ENCODE data around the gene TMEM132D. TPM values are rescaled to one million over a fixed set of nuclear protein-coding genes. Genes with fewer than 3 reads are reported as not detected.

TMEM132D gene
- total and polyA plus RNA-seq, 2 of the 8 experiments (the other 6 are each of a cell fraction or from before 2014, with no cell fraction given), result 3.5 to 10.1 TPM

DNA sequence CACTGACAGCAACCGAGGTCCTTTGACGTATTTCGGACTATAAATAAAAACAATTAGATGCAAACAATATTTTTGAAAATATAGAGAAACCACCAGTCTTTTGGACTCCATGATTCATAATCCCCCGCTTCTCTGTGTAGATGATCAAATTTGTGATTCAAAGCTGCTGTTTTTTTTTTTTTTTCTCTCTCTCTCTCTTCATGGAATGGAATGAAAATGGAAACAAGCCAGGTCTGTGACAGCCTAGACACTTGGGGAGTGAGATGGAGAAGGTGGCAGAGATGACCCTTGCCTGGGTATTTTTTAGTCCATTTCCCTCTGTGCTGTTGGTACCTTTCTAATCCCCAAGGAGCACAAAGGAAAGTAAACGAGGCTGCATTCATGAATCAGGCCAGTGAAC, 802.0 kb downstream of the TMEM132D start (continued):
- TF ChIP-seq, protein P1, sequence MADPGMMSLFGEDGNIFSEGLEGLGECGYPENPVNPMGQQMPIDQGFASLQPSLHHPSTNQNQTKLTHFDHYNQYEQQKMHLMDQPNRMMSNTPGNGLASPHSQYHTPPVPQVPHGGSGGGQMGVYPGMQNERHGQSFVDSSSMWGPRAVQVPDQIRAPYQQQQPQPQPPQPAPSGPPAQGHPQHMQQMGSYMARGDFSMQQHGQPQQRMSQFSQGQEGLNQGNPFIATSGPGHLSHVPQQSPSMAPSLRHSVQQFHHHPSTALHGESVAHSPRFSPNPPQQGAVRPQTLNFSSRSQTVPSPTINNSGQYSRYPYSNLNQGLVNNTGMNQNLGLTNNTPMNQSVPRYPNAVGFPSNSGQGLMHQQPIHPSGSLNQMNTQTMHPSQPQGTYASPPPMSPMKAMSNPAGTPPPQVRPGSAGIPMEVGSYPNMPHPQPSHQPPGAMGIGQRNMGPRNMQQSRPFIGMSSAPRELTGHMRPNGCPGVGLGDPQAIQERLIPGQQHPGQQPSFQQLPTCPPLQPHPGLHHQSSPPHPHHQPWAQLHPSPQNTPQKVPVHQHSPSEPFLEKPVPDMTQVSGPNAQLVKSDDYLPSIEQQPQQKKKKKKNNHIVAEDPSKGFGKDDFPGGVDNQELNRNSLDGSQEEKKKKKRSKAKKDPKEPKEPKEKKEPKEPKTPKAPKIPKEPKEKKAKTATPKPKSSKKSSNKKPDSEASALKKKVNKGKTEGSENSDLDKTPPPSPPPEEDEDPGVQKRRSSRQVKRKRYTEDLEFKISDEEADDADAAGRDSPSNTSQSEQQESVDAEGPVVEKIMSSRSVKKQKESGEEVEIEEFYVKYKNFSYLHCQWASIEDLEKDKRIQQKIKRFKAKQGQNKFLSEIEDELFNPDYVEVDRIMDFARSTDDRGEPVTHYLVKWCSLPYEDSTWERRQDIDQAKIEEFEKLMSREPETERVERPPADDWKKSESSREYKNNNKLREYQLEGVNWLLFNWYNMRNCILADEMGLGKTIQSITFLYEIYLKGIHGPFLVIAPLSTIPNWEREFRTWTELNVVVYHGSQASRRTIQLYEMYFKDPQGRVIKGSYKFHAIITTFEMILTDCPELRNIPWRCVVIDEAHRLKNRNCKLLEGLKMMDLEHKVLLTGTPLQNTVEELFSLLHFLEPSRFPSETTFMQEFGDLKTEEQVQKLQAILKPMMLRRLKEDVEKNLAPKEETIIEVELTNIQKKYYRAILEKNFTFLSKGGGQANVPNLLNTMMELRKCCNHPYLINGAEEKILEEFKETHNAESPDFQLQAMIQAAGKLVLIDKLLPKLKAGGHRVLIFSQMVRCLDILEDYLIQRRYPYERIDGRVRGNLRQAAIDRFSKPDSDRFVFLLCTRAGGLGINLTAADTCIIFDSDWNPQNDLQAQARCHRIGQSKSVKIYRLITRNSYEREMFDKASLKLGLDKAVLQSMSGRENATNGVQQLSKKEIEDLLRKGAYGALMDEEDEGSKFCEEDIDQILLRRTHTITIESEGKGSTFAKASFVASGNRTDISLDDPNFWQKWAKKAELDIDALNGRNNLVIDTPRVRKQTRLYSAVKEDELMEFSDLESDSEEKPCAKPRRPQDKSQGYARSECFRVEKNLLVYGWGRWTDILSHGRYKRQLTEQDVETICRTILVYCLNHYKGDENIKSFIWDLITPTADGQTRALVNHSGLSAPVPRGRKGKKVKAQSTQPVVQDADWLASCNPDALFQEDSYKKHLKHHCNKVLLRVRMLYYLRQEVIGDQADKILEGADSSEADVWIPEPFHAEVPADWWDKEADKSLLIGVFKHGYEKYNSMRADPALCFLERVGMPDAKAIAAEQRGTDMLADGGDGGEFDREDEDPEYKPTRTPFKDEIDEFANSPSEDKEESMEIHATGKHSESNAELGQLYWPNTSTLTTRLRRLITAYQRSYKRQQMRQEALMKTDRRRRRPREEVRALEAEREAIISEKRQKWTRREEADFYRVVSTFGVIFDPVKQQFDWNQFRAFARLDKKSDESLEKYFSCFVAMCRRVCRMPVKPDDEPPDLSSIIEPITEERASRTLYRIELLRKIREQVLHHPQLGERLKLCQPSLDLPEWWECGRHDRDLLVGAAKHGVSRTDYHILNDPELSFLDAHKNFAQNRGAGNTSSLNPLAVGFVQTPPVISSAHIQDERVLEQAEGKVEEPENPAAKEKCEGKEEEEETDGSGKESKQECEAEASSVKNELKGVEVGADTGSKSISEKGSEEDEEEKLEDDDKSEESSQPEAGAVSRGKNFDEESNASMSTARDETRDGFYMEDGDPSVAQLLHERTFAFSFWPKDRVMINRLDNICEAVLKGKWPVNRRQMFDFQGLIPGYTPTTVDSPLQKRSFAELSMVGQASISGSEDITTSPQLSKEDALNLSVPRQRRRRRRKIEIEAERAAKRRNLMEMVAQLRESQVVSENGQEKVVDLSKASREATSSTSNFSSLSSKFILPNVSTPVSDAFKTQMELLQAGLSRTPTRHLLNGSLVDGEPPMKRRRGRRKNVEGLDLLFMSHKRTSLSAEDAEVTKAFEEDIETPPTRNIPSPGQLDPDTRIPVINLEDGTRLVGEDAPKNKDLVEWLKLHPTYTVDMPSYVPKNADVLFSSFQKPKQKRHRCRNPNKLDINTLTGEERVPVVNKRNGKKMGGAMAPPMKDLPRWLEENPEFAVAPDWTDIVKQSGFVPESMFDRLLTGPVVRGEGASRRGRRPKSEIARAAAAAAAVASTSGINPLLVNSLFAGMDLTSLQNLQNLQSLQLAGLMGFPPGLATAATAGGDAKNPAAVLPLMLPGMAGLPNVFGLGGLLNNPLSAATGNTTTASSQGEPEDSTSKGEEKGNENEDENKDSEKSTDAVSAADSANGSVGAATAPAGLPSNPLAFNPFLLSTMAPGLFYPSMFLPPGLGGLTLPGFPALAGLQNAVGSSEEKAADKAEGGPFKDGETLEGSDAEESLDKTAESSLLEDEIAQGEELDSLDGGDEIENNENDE (IDR thresholded peaks at IDR 0.05; ENCODE audit: insufficient replicate concordance, low read length), result no peak
- no peak for TF ChIP-seq TCF12 (IDR thresholded peaks at IDR 0.05; ENCODE audit: low read depth, low read length)
- TF ChIP-seq KDM1A (IDR thresholded peaks at IDR 0.05; ENCODE audit: borderline replicate concordance, low read length), result no peak
- no peak for TF ChIP-seq BACH1 (IDR thresholded peaks at IDR 0.05; ENCODE audit: low read length)
- TF ChIP-seq CREB1 (IDR thresholded peaks at IDR 0.05), result no peak
- no peak for TF ChIP-seq SIRT6 (IDR thresholded peaks at IDR 0.05; ENCODE audit: low read length)
- TF ChIP-seq HDAC6 (IDR thresholded peaks at IDR 0.05; ENCODE audit: low read depth, low read length), result no peak
- TF ChIP-seq CHD1 (IDR thresholded peaks at IDR 0.05; ENCODE audit: low read depth, low read length), result no peak
- no peak for TF ChIP-seq POLR2A (IDR thresholded peaks at IDR 0.05; ENCODE audit: control extremely low read depth in 1 of 2, low read depth in 2 of 2, low read length in 2 of 2)

Measured in H1 (cell line).